Liver (tissue), 9 donors: ENCODE data around the gene CD300C. TPM values are rescaled to one million over a fixed set of nuclear protein-coding genes. Genes with fewer than 3 reads are reported as not detected.
A peak's percentile ranks its signal among the peaks of the same experiment; 100 is the strongest.

Experiments used
- DNase-seq: peaks from one replicate; pipeline ENCODE4 v3.0.0-alpha.2; 2017; ENCODE audit warnings: low spot score
- H3K27ac ChIP-seq, 2 donors: one replicate each; pipeline ENCODE4 v1.7.0; 2013; ENCODE audit warnings: inconsistent platforms in 2 of 2, low read length in 2 of 2, control low read depth in 1 of 2, low read depth in 1 of 2, mild to moderate bottlenecking in 1 of 2
- H3K27me3 ChIP-seq, 4 donors: one replicate each; pipeline versions ENCODE4 v1.6.1 to v1.7.0; 2013; ENCODE audit warnings: low read length in 3 of 4, inconsistent platforms in 1 of 4, mild to moderate bottlenecking in 1 of 4, moderate library complexity in 1 of 4; ENCODE audit not compliant: control insufficient read depth in 4 of 4, insufficient read depth in 4 of 4
- H3K36me3 ChIP-seq, 4 donors: one replicate each; pipeline versions ENCODE4 v1.6.1 to v1.7.0; 2013; ENCODE audit warnings: low read length in 3 of 4, mild to moderate bottlenecking in 3 of 4, low read depth in 1 of 4, moderate library complexity in 1 of 4; ENCODE audit not compliant: control insufficient read depth in 4 of 4, insufficient read depth in 3 of 4
- H3K4me1 ChIP-seq, 4 donors: one replicate each; pipeline versions ENCODE4 v1.6.1 to v1.7.0; 2013; ENCODE audit warnings: low read length in 3 of 4, mild to moderate bottlenecking in 3 of 4, moderate library complexity in 1 of 4; ENCODE audit not compliant: control insufficient read depth in 4 of 4, insufficient read depth in 4 of 4
- H3K4me3 ChIP-seq, 3 donors: one replicate each; pipeline versions ENCODE4 v1.6.1 to v1.7.0; 2013; ENCODE audit warnings: low read length in 3 of 3, control low read depth in 1 of 3, low read depth in 1 of 3, mild to moderate bottlenecking in 1 of 3
- H3K9ac ChIP-seq, 2 donors: one replicate each; pipeline ENCODE4 v1.7.0; 2013; ENCODE audit warnings: low read length in 2 of 2, mild to moderate bottlenecking in 2 of 2, moderate library complexity in 2 of 2, control low read depth in 1 of 2, low read depth in 1 of 2
- H3K9me3 ChIP-seq, 4 donors: one replicate each; pipeline versions ENCODE4 v1.6.1 to v1.7.0; 2013; ENCODE audit warnings: low read length in 3 of 4; ENCODE audit not compliant: control insufficient read depth in 4 of 4
- ATF3 ChIP-seq: IDR thresholded peaks from 2 replicates; pipeline ENCODE4 v1.6.1; 2016; ENCODE audit warnings: antibody characterized with exemption
- EGR1 ChIP-seq, 2 donors: IDR thresholded peaks; 2 replicates each; pipeline ENCODE4 v1.6.1; 2016 to 2018; ENCODE audit warnings: antibody characterized with exemption in 2 of 2, low read depth in 2 of 2
- FOXA1 ChIP-seq: IDR thresholded peaks from 2 replicates; pipeline ENCODE4 v1.6.1; 2016; ENCODE audit warnings: antibody characterized with exemption
- FOXA2 ChIP-seq: IDR thresholded peaks from 2 replicates; pipeline ENCODE4 v1.6.1; 2016; ENCODE audit warnings: antibody characterized with exemption
- GABPA ChIP-seq, 2 donors: IDR thresholded peaks in 1 of 2; conservative IDR thresholded peaks in 1 of 2; 2 replicates each; pipeline ENCODE4 v1.6.1; 2016; ENCODE audit warnings: antibody characterized with exemption in 2 of 2, mild to moderate bottlenecking in 1 of 2, moderate library complexity in 1 of 2
- HNF4A ChIP-seq, 2 donors: conservative IDR thresholded peaks; 2 replicates each; pipeline ENCODE4 v1.6.1; 2016; ENCODE audit warnings: antibody characterized with exemption in 2 of 2, mild to moderate bottlenecking in 2 of 2
- JUND ChIP-seq, 2 donors: IDR thresholded peaks; 2 replicates each; pipeline ENCODE4 v1.6.1; 2016; ENCODE audit warnings: antibody characterized with exemption in 2 of 2
- NR2F2 ChIP-seq: IDR thresholded peaks from 2 replicates; pipeline ENCODE4 v1.6.1; 2016; ENCODE audit warnings: antibody characterized with exemption
- RAD21 ChIP-seq, 2 donors: IDR thresholded peaks; 2 replicates each; pipeline ENCODE4 v1.6.1; 2016; ENCODE audit warnings: antibody characterized with exemption in 2 of 2, mild to moderate bottlenecking in 2 of 2
- RXRA ChIP-seq, 2 donors: IDR thresholded peaks; 2 replicates each; pipeline ENCODE4 v1.6.1; 2017 to 2018; ENCODE audit warnings: antibody characterized with exemption in 2 of 2, mild to moderate bottlenecking in 1 of 2
- SP1 ChIP-seq: IDR thresholded peaks from 2 replicates; pipeline ENCODE4 v1.6.1; 2018; ENCODE audit warnings: antibody characterized with exemption, mild to moderate bottlenecking
- TAF1 ChIP-seq: conservative IDR thresholded peaks from 2 replicates; pipeline ENCODE4 v1.6.1; 2016; ENCODE audit warnings: antibody characterized with exemption, mild to moderate bottlenecking
- YY1 ChIP-seq: IDR thresholded peaks from 2 replicates; pipeline ENCODE4 v1.6.1; 2016; ENCODE audit warnings: antibody characterized with exemption, mild to moderate bottlenecking
- ZBTB33 ChIP-seq: IDR thresholded peaks from 2 replicates; pipeline ENCODE4 v1.6.1; 2016; ENCODE audit warnings: antibody characterized with exemption
- WGBS: extraction: QIAGEN DNeasy Blood & Tissue Kit; methylation state at CpG from one replicate; pipeline ENCODE4 v1.1.7; 2013; 5-methylcytosine and 5-hydroxymethylcytosine counted together
- polyA plus RNA-seq, 2 donors: library from polyadenylated mRNA; stranded (reverse) in 1 of 2; unstranded in 1 of 2; fragments of 200-250 nt in 1 of 2; fragments of >200 nt in 1 of 2; fragmentation: Nextera tagmentation in 1 of 2; extraction: Ambion mirVana in 1 of 2; gene quantifications; one replicate each; pipeline versions ENCODE4 v1.2.1 to v1.2.3, GENCODE V29; 2013 to 2015
- total RNA-seq, 2 donors: library from RNA; depleted of rRNA; stranded (reverse); fragments of >200 nt; gene quantifications; one replicate each; pipeline ENCODE4 v1.2.3, GENCODE V29; 2014
- TF ChIP-seq, protein P1 (sequence below): fragments of 150-350 bp; IDR thresholded peaks from 2 replicates; pipeline ENCODE4 v1.5.1; 2017; ENCODE audit warnings: improper control_type of control experiment, low read depth, low read length; ENCODE audit not compliant: missing input control
- TF ChIP-seq, protein P2 (sequence below): IDR thresholded peaks from 2 replicates; pipeline ENCODE4 v1.6.1; 2016; ENCODE audit warnings: antibody characterized with exemption, mild to moderate bottlenecking
- TF ChIP-seq, protein P3 (sequence below): IDR thresholded peaks from 2 replicates; pipeline ENCODE4 v1.6.1; 2016; ENCODE audit warnings: antibody characterized with exemption
- donor health status: healthy.
- donor health status: healthy.
- donor health status: healthy.
- donor health status: healthy.
- donor health status: healthy.

CD300C gene
- 1 to 10 TPM in 1 of 2 donors, under 1 TPM in 1; 0.92 to 1.5 TPM for total RNA-seq
- 1 to 10 TPM in 1 of 2 donors, under 1 TPM in 1; 0.17 to 1.2 TPM for polyA plus RNA-seq

- no peak within 1 kb of the TSS for H3K9ac ChIP-seq
- H3K27ac ChIP-seq = peak within 1 kb of the TSS in 1 of 2 donors; percentile 4
- no peak for DNase-seq
- no peak within 1 kb of the TSS for H3K4me3 ChIP-seq
- TF ChIP-seq, protein P1, sequence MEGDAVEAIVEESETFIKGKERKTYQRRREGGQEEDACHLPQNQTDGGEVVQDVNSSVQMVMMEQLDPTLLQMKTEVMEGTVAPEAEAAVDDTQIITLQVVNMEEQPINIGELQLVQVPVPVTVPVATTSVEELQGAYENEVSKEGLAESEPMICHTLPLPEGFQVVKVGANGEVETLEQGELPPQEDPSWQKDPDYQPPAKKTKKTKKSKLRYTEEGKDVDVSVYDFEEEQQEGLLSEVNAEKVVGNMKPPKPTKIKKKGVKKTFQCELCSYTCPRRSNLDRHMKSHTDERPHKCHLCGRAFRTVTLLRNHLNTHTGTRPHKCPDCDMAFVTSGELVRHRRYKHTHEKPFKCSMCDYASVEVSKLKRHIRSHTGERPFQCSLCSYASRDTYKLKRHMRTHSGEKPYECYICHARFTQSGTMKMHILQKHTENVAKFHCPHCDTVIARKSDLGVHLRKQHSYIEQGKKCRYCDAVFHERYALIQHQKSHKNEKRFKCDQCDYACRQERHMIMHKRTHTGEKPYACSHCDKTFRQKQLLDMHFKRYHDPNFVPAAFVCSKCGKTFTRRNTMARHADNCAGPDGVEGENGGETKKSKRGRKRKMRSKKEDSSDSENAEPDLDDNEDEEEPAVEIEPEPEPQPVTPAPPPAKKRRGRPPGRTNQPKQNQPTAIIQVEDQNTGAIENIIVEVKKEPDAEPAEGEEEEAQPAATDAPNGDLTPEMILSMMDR = no peak
- no peak for TF ChIP-seq EGR1 (IDR thresholded peaks at IDR 0.05; ENCODE audit: low read depth in 2 of 2)
- TF ChIP-seq, protein P2, sequence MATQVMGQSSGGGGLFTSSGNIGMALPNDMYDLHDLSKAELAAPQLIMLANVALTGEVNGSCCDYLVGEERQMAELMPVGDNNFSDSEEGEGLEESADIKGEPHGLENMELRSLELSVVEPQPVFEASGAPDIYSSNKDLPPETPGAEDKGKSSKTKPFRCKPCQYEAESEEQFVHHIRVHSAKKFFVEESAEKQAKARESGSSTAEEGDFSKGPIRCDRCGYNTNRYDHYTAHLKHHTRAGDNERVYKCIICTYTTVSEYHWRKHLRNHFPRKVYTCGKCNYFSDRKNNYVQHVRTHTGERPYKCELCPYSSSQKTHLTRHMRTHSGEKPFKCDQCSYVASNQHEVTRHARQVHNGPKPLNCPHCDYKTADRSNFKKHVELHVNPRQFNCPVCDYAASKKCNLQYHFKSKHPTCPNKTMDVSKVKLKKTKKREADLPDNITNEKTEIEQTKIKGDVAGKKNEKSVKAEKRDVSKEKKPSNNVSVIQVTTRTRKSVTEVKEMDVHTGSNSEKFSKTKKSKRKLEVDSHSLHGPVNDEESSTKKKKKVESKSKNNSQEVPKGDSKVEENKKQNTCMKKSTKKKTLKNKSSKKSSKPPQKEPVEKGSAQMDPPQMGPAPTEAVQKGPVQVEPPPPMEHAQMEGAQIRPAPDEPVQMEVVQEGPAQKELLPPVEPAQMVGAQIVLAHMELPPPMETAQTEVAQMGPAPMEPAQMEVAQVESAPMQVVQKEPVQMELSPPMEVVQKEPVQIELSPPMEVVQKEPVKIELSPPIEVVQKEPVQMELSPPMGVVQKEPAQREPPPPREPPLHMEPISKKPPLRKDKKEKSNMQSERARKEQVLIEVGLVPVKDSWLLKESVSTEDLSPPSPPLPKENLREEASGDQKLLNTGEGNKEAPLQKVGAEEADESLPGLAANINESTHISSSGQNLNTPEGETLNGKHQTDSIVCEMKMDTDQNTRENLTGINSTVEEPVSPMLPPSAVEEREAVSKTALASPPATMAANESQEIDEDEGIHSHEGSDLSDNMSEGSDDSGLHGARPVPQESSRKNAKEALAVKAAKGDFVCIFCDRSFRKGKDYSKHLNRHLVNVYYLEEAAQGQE = no peak
- WGBS = 66% methylated on average over 5 of the region's 5 CpGs
- no peaks in the 10 kb centered on the region for H3K27me3 ChIP-seq
- H3K4me1 ChIP-seq = peaks cover 0 to 4% (median 0%) of the 10 kb centered on the region in 4 donors
- H3K9me3 ChIP-seq = no peaks in the 10 kb centered on the region
- no peaks in the 10 kb centered on the region for H3K36me3 ChIP-seq
Measured at GRCh38 chr17:74545843-74546230, at the start of gene CD300C. TSS of gene CD300C (minus strand) at chr17:74546115. CDS start at chr17:74545782, 333 bp downstream.

GRCh38 chr17:74595037-74595750 lies 49.3 kb upstream of the CD300C start:
- Histone ChIP-seq H3K4me3 (no peak overlapping the region), H3K4me1 (no peaks in the 10 kb centered on the region), H3K36me3 (no peaks in the 10 kb centered on the region), H3K9me3 (no peaks in the 10 kb centered on the region), H3K27ac (no peak overlapping the region), H3K9ac (no peak overlapping the region), H3K27me3 (peaks cover 0 to 2% (median under 1%) of the 10 kb centered on the region in 4 donors)
- 64% methylated on average over 6 of the region's 6 CpGs for WGBS
- no peak for DNase-seq
- no peak for TF ChIP-seq SP1
- TF ChIP-seq, protein P2 = no peak
- TF ChIP-seq GABPA (IDR thresholded peaks at IDR 0.05 in 1 of 2, conservative IDR thresholded peaks at IDR 0.05 in 1 of 2) = no peak
- no peak for TF ChIP-seq HNF4A (conservative IDR thresholded peaks at IDR 0.05)
- no peak for TF ChIP-seq NR2F2
- no peak for TF ChIP-seq EGR1 (IDR thresholded peaks at IDR 0.05; ENCODE audit: low read depth in 2 of 2)
- no peak for TF ChIP-seq RXRA (IDR thresholded peaks at IDR 0.05)
- TF ChIP-seq ATF3 = no peak
- no peak for TF ChIP-seq FOXA2
- TF ChIP-seq FOXA1 = no peak
- TF ChIP-seq TAF1 = no peak
- TF ChIP-seq JUND (IDR thresholded peaks at IDR 0.05) = no peak
- TF ChIP-seq, protein P1 = no peak
- TF ChIP-seq, protein P3, sequence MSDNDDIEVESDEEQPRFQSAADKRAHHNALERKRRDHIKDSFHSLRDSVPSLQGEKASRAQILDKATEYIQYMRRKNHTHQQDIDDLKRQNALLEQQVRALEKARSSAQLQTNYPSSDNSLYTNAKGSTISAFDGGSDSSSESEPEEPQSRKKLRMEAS = no peak
- no peak for TF ChIP-seq YY1
- TF ChIP-seq ZBTB33 = no peak
- no peak for TF ChIP-seq RAD21 (IDR thresholded peaks at IDR 0.05)
